GM18519 (cell line): ENCODE results near the gene MECP2.

Source experiments
- ATAC-seq: cut with Tn5 transposase; IDR thresholded peaks from one replicate; pipeline ENCODE4 v1.9.1; 2021; ENCODE audit warnings: mild to moderate bottlenecking, moderate library complexity; ENCODE audit not compliant: unreplicated experiment, low FRiP score

Gene MECP2

GRCh38 chrX:153972368-153973126 lies 125.0 kb downstream of the MECP2 start, which contains the start of gene TMEM187:
Gene TMEM187, plus strand, starts transcription at chrX:153972754. Its CDS starts 9,309 bp downstream, at chrX:153982063.
- ATAC-seq = no peak
